SK-N-SH treated with all-trans-retinoic acid at 6 μM for 48 hours (cell line): ENCODE results near the gene PTH1R.

Experiments
- ARNTL ChIP-seq: fragments of 450-650 bp; formaldehyde crosslinking; IDR thresholded peaks from 2 replicates; pipeline ENCODE4 v1.5.0; 2020; ENCODE audit warnings: low read depth, mild to moderate bottlenecking, moderate library complexity, borderline replicate concordance
- CREB5 ChIP-seq: fragments of 250-450 bp; sonication (Bioruptor Pico); IDR thresholded peaks from 2 replicates; pipeline ENCODE4 v1.5.1; 2020; ENCODE audit warnings: low read depth, mild to moderate bottlenecking, moderate library complexity
- CSDC2 ChIP-seq: fragments of 250-450 bp; sonication (Bioruptor Pico); IDR thresholded peaks from 2 replicates; pipeline ENCODE4 v1.5.0; 2020; ENCODE audit warnings: mild to moderate bottlenecking, moderate library complexity
- CSRNP3 ChIP-seq: fragments of 250-450 bp; sonication (Bioruptor Pico); IDR thresholded peaks from 2 replicates; pipeline ENCODE4 v1.5.1; 2021; ENCODE audit warnings: mild to moderate bottlenecking, moderate library complexity
- GLIS3 ChIP-seq: fragments of 250-450 bp; sonication (Bioruptor Pico); IDR thresholded peaks from 2 replicates; pipeline ENCODE4 v1.5.0; 2020; ENCODE audit warnings: mild to moderate bottlenecking, moderate library complexity
- PATZ1 ChIP-seq: fragments of 250-450 bp; sonication (Bioruptor Pico); IDR thresholded peaks from 2 replicates; pipeline ENCODE4 v1.8.0; 2020; ENCODE audit warnings: mild to moderate bottlenecking, moderate library complexity, borderline replicate concordance
- PPARA ChIP-seq: fragments of 250-450 bp; sonication (Bioruptor Pico); IDR thresholded peaks from 2 replicates; pipeline ENCODE4 v1.5.0; 2020; ENCODE audit warnings: mild to moderate bottlenecking, borderline replicate concordance
- RARB ChIP-seq: fragments of 250-450 bp; sonication (Bioruptor Pico); IDR thresholded peaks from 2 replicates; pipeline ENCODE4 v1.8.0; 2021; ENCODE audit warnings: mild to moderate bottlenecking, moderate library complexity
- SNAI2 ChIP-seq: fragments of 250-450 bp; sonication (Bioruptor Pico); IDR thresholded peaks from 2 replicates; pipeline ENCODE4 v1.5.0; 2020; ENCODE audit warnings: mild to moderate bottlenecking, moderate library complexity
- TCF4 ChIP-seq: fragments of 250-450 bp; sonication (Bioruptor Pico); IDR thresholded peaks from 2 replicates; pipeline ENCODE4 v1.8.0; 2021; ENCODE audit warnings: mild to moderate bottlenecking, moderate library complexity, borderline replicate concordance
- TSHZ2 ChIP-seq: fragments of 250-450 bp; sonication (Bioruptor Pico); IDR thresholded peaks from 2 replicates; pipeline ENCODE4 v1.5.0; 2020; ENCODE audit warnings: mild to moderate bottlenecking, moderate library complexity
- ZC3H10 ChIP-seq: fragments of 250-450 bp; sonication (Bioruptor Pico); IDR thresholded peaks from 2 replicates; pipeline ENCODE4 v1.5.1; 2021; ENCODE audit warnings: mild to moderate bottlenecking, moderate library complexity
- ZFP30 ChIP-seq: fragments of 450-650 bp; formaldehyde crosslinking; IDR thresholded peaks from 2 replicates; pipeline ENCODE4 v1.5.0; 2022; ENCODE audit warnings: mild to moderate bottlenecking, moderate library complexity
- ZNF70 ChIP-seq: fragments of 450-650 bp; formaldehyde crosslinking; IDR thresholded peaks from 2 replicates; pipeline ENCODE4 v1.5.0; 2020; ENCODE audit warnings: mild to moderate bottlenecking, moderate library complexity

- no peak for TF ChIP-seq RARB
- TF ChIP-seq ARNTL = no peak
- TF ChIP-seq CSDC2 = no peak
- TF ChIP-seq ZNF70 = no peak
- no peak for TF ChIP-seq CREB5
- no peak for TF ChIP-seq TSHZ2 (CRISPR knock-in tag)
- TF ChIP-seq PPARA (CRISPR knock-in tag) = no peak
- no peak for TF ChIP-seq SNAI2 (CRISPR knock-in tag)
- no peak for TF ChIP-seq GLIS3
- no peak for TF ChIP-seq ZFP30
- no peak for TF ChIP-seq CSRNP3 (CRISPR knock-in tag)
- TF ChIP-seq PATZ1 (CRISPR knock-in tag) = no peak
- no peak for TF ChIP-seq ZC3H10 (CRISPR knock-in tag)
- no peak for TF ChIP-seq TCF4 (CRISPR knock-in tag)
Measured at GRCh38 chr3:46846624-46847542, 30.6 kb upstream of the PTH1R start.
